Activated naive CD8-positive, alpha-beta T cell (primary cell): ENCODE results near the gene GLI3.
"Not testable (repeated sequence)": the region's sequence is repeated elsewhere in the genome, so short reads cannot be mapped to it uniquely, and the experiment has no call there.

Experiments used
- H3K27ac Mint-ChIP-seq: one replicate; pipeline ENCODE4 v1.8.0; 2021; ENCODE audit warnings: mixed read lengths
- H3K27me3 Mint-ChIP-seq: one replicate; pipeline ENCODE4 v1.8.0; 2021; ENCODE audit warnings: mixed read lengths
- H3K36me3 Mint-ChIP-seq: one replicate; pipeline ENCODE4 v1.8.0; 2021; ENCODE audit warnings: mixed read lengths
- H3K4me1 Mint-ChIP-seq: one replicate; pipeline ENCODE4 v1.8.0; 2021; ENCODE audit warnings: low read depth, mixed read lengths
- H3K4me3 Mint-ChIP-seq: one replicate; pipeline ENCODE4 v1.8.0; 2021; ENCODE audit warnings: mild to moderate bottlenecking, mixed read lengths
- H3K9me3 Mint-ChIP-seq: one replicate; pipeline ENCODE4 v1.8.0; 2021; ENCODE audit warnings: low read depth, mixed read lengths

GLI3 gene

GRCh38 chr7:42210779-42211178, 26.2 kb downstream of the GLI3 start:
- H3K4me3 Mint-ChIP-seq: no peak overlapping the region
- no peak overlapping the region for H3K27ac Mint-ChIP-seq
- no peaks in the 10 kb centered on the region for H3K4me1 Mint-ChIP-seq
- H3K27me3 Mint-ChIP-seq: peaks cover 7% of the 10 kb centered on the region
- no peaks in the 10 kb centered on the region for H3K9me3 Mint-ChIP-seq
- H3K36me3 Mint-ChIP-seq: no peaks in the 10 kb centered on the region

GRCh38 chr7:42210333-42210732, 26.7 kb downstream of the GLI3 start:
- H3K27ac Mint-ChIP-seq: no peak overlapping the region
- no peak overlapping the region for H3K4me3 Mint-ChIP-seq
- H3K27me3 Mint-ChIP-seq: peaks cover 7% of the 10 kb centered on the region
- no peaks in the 10 kb centered on the region for H3K9me3 Mint-ChIP-seq
- H3K4me1 Mint-ChIP-seq: no peaks in the 10 kb centered on the region
- no peaks in the 10 kb centered on the region for H3K36me3 Mint-ChIP-seq

GRCh38 chr7:42209085-42209484, 27.9 kb downstream of the GLI3 start:
- not testable (repeated sequence) for H3K27ac Mint-ChIP-seq, H3K9me3 Mint-ChIP-seq, H3K4me3 Mint-ChIP-seq, H3K27me3 Mint-ChIP-seq, H3K4me1 Mint-ChIP-seq, H3K36me3 Mint-ChIP-seq

GRCh38 chr7:42208572-42208971, 28.4 kb downstream of the GLI3 start:
- no peak overlapping the region for H3K4me3 Mint-ChIP-seq
- no peaks in the 10 kb centered on the region for H3K9me3 Mint-ChIP-seq
- no peaks in the 10 kb centered on the region for H3K4me1 Mint-ChIP-seq
- peaks cover 4% of the 10 kb centered on the region for H3K27me3 Mint-ChIP-seq
- no peak overlapping the region for H3K27ac Mint-ChIP-seq
- no peaks in the 10 kb centered on the region for H3K36me3 Mint-ChIP-seq

GRCh38 chr7:42207420-42207819, 29.6 kb downstream of the GLI3 start:
- Mint-ChIP-seq H3K27ac (no peak overlapping the region), H3K27me3 (peaks cover 4% of the 10 kb centered on the region), H3K9me3 (peaks cover 4% of the 10 kb centered on the region), H3K4me1 (no peaks in the 10 kb centered on the region), H3K36me3 (no peaks in the 10 kb centered on the region), H3K4me3 (no peak overlapping the region)

- no peak overlapping the region for H3K4me3 Mint-ChIP-seq
- H3K9me3 Mint-ChIP-seq: peaks cover 4% of the 10 kb centered on the region
- no peaks in the 10 kb centered on the region for H3K4me1 Mint-ChIP-seq
- no peak overlapping the region for H3K27ac Mint-ChIP-seq
- H3K27me3 Mint-ChIP-seq: peaks cover 3% of the 10 kb centered on the region
- no peaks in the 10 kb centered on the region for H3K36me3 Mint-ChIP-seq
Measured at GRCh38 chr7:42203336-42203735, 33.7 kb downstream of the GLI3 start.

- H3K9me3 Mint-ChIP-seq: peaks cover 4% of the 10 kb centered on the region
Measured at GRCh38 chr7:42202601-42203000, 34.4 kb downstream of the GLI3 start.

GRCh38 chr7:42198974-42199668, 37.9 kb downstream of the GLI3 start:
- peaks cover 2% of the 10 kb centered on the region for H3K27me3 Mint-ChIP-seq
- no peak overlapping the region for H3K4me3 Mint-ChIP-seq
- H3K36me3 Mint-ChIP-seq: no peaks in the 10 kb centered on the region
- H3K27ac Mint-ChIP-seq: no peak overlapping the region
- peaks cover 4% of the 10 kb centered on the region for H3K9me3 Mint-ChIP-seq
- peaks cover 3% of the 10 kb centered on the region for H3K4me1 Mint-ChIP-seq

More at GRCh38 chr7:42202601-42203000, 34.4 kb downstream of the GLI3 start:
- H3K36me3 Mint-ChIP-seq: no peaks in the 10 kb centered on the region
- no peak overlapping the region for H3K27ac Mint-ChIP-seq
- H3K27me3 Mint-ChIP-seq: peaks cover 3% of the 10 kb centered on the region
- no peak overlapping the region for H3K4me3 Mint-ChIP-seq
- H3K4me1 Mint-ChIP-seq: no peaks in the 10 kb centered on the region

- H3K27ac Mint-ChIP-seq: no peak overlapping the region
- peaks cover 10% of the 10 kb centered on the region for H3K4me1 Mint-ChIP-seq
Measured at GRCh38 chr7:42198296-42198695, 38.7 kb downstream of the GLI3 start.

GRCh38 chr7:42197451-42197850, 39.6 kb downstream of the GLI3 start:
- H3K36me3 Mint-ChIP-seq: no peaks in the 10 kb centered on the region
- no peaks in the 10 kb centered on the region for H3K9me3 Mint-ChIP-seq
- H3K4me1 Mint-ChIP-seq: peaks cover 14% of the 10 kb centered on the region

More at GRCh38 chr7:42198296-42198695, 38.7 kb downstream of the GLI3 start:
- Mint-ChIP-seq H3K9me3 (peaks cover 2% of the 10 kb centered on the region), H3K27me3 (peaks cover 2% of the 10 kb centered on the region), H3K4me3 (no peak overlapping the region), H3K36me3 (no peaks in the 10 kb centered on the region)

GRCh38 chr7:42194238-42194637, 42.8 kb downstream of the GLI3 start:
- Mint-ChIP-seq H3K36me3 (no peaks in the 10 kb centered on the region), H3K27ac (no peak overlapping the region), H3K4me3 (no peak overlapping the region), H3K4me1 (peaks cover 16% of the 10 kb centered on the region), H3K9me3 (no peaks in the 10 kb centered on the region), H3K27me3 (peaks cover 2% of the 10 kb centered on the region)

More at GRCh38 chr7:42197451-42197850, 39.6 kb downstream of the GLI3 start:
- Mint-ChIP-seq H3K4me3 (no peak overlapping the region), H3K27me3 (peaks cover 2% of the 10 kb centered on the region), H3K27ac (no peak overlapping the region)

- Mint-ChIP-seq H3K27me3 (peaks cover 2% of the 10 kb centered on the region), H3K9me3 (no peaks in the 10 kb centered on the region), H3K27ac (no peak overlapping the region), H3K4me3 (no peak overlapping the region), H3K36me3 (no peaks in the 10 kb centered on the region), H3K4me1 (peaks cover 16% of the 10 kb centered on the region)
Measured at GRCh38 chr7:42193471-42194129, 43.4 kb downstream of the GLI3 start.

GRCh38 chr7:42192851-42193461, 44.1 kb downstream of the GLI3 start:
- Mint-ChIP-seq H3K27ac (no peak overlapping the region), H3K27me3 (peaks cover 2% of the 10 kb centered on the region), H3K4me3 (no peak overlapping the region), H3K36me3 (no peaks in the 10 kb centered on the region), H3K4me1 (peaks cover 16% of the 10 kb centered on the region), H3K9me3 (no peaks in the 10 kb centered on the region)

GRCh38 chr7:42192066-42192465, 44.9 kb downstream of the GLI3 start:
- Mint-ChIP-seq H3K36me3 (no peaks in the 10 kb centered on the region), H3K4me3 (no peak overlapping the region), H3K27ac (no peak overlapping the region), H3K9me3 (no peaks in the 10 kb centered on the region), H3K4me1 (peaks cover 16% of the 10 kb centered on the region), H3K27me3 (peaks cover under 1% of the 10 kb centered on the region)

- H3K27ac Mint-ChIP-seq: no peak overlapping the region
- H3K4me1 Mint-ChIP-seq: peaks cover 16% of the 10 kb centered on the region
- H3K36me3 Mint-ChIP-seq: no peaks in the 10 kb centered on the region
- no peaks in the 10 kb centered on the region for H3K27me3 Mint-ChIP-seq
- H3K4me3 Mint-ChIP-seq: no peak overlapping the region
- H3K9me3 Mint-ChIP-seq: no peaks in the 10 kb centered on the region
Measured at GRCh38 chr7:42189535-42189934, 47.5 kb downstream of the GLI3 start.
